ENCODE measurements around the gene EXOC4.

Gene EXOC4

DNA sequence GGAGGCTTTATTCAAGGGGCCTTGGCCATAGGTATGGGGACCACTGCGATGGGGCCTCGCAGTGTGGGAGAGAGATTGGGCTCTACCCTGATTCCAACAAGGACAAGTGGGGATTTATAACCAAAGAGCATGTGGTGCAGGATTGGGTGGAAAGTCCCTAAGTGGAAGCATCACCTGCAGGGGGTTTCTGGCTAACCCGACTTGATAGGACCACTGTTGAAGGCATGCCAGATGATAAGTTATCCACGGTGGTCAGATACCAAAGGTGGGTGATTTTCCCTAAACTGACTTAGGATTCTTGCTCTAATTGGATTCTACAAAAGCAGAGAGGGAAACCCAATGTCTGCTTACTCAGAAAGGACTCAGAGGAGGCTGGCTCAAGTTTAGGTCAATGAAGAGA, 444.7 kb downstream of the EXOC4 start:
- no peak for DNase-seq
- TF ChIP-seq GATA1 (IDR thresholded peaks at IDR 0.05; ENCODE audit: low read depth, low read length) (no peak), POLR2A (IDR thresholded peaks at IDR 0.05; ENCODE audit: low read length) (no peak)

DNA sequence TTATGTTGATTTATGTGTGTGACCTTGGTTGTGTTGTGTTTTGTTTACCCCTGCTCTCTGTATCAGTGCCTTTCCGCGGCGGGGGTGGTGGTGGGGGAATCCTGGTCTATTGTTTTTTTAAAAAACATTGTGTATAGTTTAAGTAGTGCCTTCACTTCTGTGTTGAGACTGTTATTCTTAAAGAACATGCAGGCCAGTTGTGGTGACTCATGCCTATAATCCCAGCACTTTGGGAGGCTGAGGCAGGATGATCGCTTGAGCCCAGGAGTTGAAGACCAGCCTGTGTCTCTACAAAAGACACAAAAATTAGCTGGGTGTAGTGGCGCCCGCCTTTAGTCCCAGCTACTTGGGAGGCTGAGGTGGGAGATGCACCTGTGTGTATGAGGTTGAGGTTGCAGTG, 445.2 kb downstream of the EXOC4 start:
- no peak for DNase-seq
- TF ChIP-seq GATA1 (IDR thresholded peaks at IDR 0.05; ENCODE audit: low read depth, low read length), result no peak
- TF ChIP-seq POLR2A (IDR thresholded peaks at IDR 0.05; ENCODE audit: low read length), result no peak

- no peak for TF ChIP-seq POLR2A (IDR thresholded peaks at IDR 0.05; ENCODE audit: low read length)
- no peak for DNase-seq
These were observed 446.5 kb downstream of the EXOC4 start for GRCh38 chr7:133699386-133699785.

DNA sequence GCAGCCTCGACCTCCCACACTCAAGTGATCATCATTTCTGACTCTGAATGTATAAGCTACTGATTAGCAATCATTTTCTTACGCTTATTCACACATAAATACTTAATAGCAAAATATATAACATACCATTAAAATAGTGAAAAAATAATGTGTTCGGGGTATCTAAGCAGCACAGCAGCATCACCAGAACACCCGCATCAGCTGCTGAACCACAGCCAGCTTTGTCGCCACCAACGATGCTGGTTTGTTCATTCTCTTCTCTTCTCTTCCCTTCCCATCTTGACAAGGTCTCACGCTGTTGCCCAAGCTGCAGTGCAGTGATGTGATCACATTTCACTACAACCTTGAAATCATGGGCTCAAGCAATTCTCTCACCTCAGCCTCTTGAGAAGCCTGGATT, 449.2 kb downstream of the EXOC4 start:
- no peak for DNase-seq
- TF ChIP-seq GATA1 (IDR thresholded peaks at IDR 0.05; ENCODE audit: low read depth, low read length) (no peak), POLR2A (IDR thresholded peaks at IDR 0.05; ENCODE audit: low read length) (no peak)

DNA sequence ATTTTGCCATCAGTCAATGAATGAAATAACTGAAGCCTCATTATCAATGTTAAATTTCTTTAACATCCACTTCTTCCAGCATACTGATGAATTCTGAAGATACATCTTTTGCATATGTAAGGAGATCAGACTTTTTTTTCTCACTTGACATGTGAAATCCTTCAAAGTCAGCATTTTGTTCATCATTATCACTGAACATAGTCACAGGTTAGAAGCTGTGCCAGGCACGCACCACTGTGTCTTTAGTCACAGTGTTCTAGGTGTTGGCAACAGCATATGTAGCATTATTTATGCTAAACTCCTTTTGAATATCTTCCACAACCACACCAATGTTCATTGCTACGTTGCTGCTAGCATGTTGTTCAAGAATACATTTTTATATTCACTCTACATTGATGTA, 450.1 kb downstream of the EXOC4 start:
- TF ChIP-seq GATA1 (IDR thresholded peaks at IDR 0.05; ENCODE audit: low read depth, low read length), result no peak
- TF ChIP-seq POLR2A (IDR thresholded peaks at IDR 0.05; ENCODE audit: low read length), result no peak
- no peak for DNase-seq

GRCh38 chr7:133703547-133703946, 450.7 kb downstream of the EXOC4 start:
- DNase-seq, result no peak
- TF ChIP-seq POLR2A (IDR thresholded peaks at IDR 0.05; ENCODE audit: low read length) (no peak), GATA1 (IDR thresholded peaks at IDR 0.05; ENCODE audit: low read depth, low read length) (no peak)

GRCh38 chr7:133704453-133704852, 451.6 kb downstream of the EXOC4 start:
- TF ChIP-seq GATA1 (IDR thresholded peaks at IDR 0.05; ENCODE audit: low read depth, low read length) (no peak), POLR2A (IDR thresholded peaks at IDR 0.05; ENCODE audit: low read length) (no peak)
- no peak for DNase-seq

DNA sequence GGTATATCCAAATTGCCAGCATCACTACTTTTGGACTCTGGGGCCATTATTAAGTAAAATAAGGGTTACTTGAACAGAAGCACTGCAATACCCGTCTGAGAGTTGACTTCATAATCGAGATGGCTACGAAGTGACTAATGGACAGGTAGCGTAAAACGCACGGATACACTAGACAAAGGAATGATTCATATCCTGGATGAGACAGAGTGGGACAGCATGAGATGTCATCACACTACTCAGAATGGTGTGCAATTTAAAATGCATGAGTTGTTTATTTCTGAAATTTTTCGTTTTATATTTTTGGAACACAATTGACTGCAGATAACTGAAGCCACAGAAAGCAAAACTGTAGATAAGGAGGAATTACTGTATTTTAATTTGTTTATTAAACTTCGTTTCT, 452.7 kb downstream of the EXOC4 start:
- no peak for DNase-seq
- TF ChIP-seq GATA1 (IDR thresholded peaks at IDR 0.05; ENCODE audit: low read depth, low read length) (no peak), POLR2A (IDR thresholded peaks at IDR 0.05; ENCODE audit: low read length) (no peak)

DNA sequence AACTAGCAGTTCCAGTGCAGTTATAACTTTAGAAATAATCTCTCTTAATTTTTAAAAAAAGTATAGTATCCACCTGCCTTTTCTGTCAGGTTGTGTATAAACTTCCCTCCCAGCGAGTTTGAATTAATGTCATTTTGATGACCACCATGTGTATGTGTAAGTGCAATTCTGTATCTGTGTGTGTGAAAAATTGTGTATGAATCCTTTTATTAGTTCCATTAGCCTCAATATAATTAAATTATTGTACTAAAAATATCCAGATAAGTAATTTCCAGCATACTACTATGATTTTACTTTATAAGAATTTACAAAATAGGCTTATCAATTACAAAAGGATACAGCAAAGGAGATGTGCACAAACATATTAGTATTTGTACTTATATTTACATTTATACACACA, 453.1 kb downstream of the EXOC4 start:
- no peak for TF ChIP-seq GATA1 (IDR thresholded peaks at IDR 0.05; ENCODE audit: low read depth, low read length)
- TF ChIP-seq POLR2A (IDR thresholded peaks at IDR 0.05; ENCODE audit: low read length), result no peak
- DNase-seq, result no peak

- no peak for DNase-seq
- TF ChIP-seq POLR2A (IDR thresholded peaks at IDR 0.05; ENCODE audit: low read length), result no peak
- TF ChIP-seq GATA1 (IDR thresholded peaks at IDR 0.05; ENCODE audit: low read depth, low read length), result no peak
These were observed 456.4 kb downstream of the EXOC4 start for GRCh38 chr7:133709036-133709880.

DNA sequence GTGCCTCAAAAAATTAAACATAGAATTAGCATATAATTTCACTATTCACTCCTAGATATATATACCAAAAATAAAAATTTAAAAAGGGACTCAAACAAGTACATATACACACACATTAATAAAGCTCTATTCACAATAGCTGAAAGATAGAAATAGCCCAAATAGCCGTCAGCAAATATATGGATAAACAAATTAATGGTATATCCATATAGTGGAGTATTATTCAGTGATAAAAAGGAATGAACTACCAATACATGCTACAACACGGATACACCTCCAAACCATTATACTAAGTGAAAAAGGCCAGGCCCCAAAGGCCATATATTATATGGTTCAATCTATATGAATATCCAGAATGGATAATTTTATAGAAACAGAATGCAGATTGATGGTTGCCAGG, 459.7 kb downstream of the EXOC4 start:
- TF ChIP-seq GATA1 (IDR thresholded peaks at IDR 0.05; ENCODE audit: low read depth, low read length) (no peak), POLR2A (IDR thresholded peaks at IDR 0.05; ENCODE audit: low read length) (no peak)

GRCh38 chr7:133714654-133715053, 461.8 kb downstream of the EXOC4 start:
- no peak for TF ChIP-seq GATA1 (IDR thresholded peaks at IDR 0.05; ENCODE audit: low read depth, low read length)
- no peak for TF ChIP-seq POLR2A (IDR thresholded peaks at IDR 0.05; ENCODE audit: low read length)
- DNase-seq, result no peak

More for the DNA sequence above, 459.7 kb downstream of the EXOC4 start:
- DNase-seq, result no peak

DNA sequence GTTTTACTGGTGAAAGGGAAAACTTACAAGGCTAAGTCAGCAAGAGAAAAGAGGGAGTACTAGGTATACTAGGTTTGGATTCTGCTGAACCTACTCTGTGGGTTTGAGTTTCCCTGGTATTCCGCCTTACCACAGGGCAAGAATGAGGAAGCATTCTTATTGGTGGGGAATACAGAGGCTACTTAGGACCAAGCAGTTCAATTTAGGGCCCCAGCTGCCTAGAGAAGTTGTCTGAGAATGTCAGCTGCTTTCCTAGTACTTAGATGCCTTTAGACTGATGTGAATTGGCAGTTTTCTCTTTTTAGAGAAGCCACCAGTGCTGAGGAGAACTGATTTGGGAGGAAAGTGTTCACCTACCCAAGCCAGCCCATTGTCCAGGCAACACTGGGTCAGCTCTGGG, 465.3 kb downstream of the EXOC4 start:
- DNase-seq, result no peak
- TF ChIP-seq POLR2A (IDR thresholded peaks at IDR 0.05; ENCODE audit: low read length) (no peak), GATA1 (IDR thresholded peaks at IDR 0.05; ENCODE audit: low read depth, low read length) (no peak)

- no peak for DNase-seq
- TF ChIP-seq POLR2A (IDR thresholded peaks at IDR 0.05; ENCODE audit: low read length), result no peak
- no peak for TF ChIP-seq GATA1 (IDR thresholded peaks at IDR 0.05; ENCODE audit: low read depth, low read length)
These were observed 470.2 kb downstream of the EXOC4 start for GRCh38 chr7:133723044-133723443.

DNA sequence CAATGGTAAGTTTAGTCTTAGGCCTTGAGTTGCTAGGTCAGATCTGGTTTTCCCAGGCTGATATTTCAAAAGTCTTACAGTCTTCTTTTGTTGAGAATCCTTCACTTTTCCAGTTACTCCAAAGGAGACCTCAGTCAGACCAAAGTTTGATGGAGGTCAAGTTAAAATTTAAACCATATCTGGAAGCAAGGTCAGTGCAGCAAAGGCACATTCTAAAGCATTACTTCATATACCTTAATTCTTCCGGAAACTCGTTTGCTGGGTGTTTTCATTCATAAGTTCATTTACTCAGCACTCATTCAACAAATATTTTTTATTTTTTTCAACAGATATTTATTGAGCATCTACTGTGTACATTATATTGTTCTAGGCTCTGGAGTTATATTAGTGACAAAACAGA, 471.3 kb downstream of the EXOC4 start:
- DNase-seq, result no peak
- TF ChIP-seq GATA1 (IDR thresholded peaks at IDR 0.05; ENCODE audit: low read depth, low read length) (no peak), POLR2A (IDR thresholded peaks at IDR 0.05; ENCODE audit: low read length) (no peak)

All from erythroblast (primary cell).